ENCODE data around the gene DSG2.

DNA sequence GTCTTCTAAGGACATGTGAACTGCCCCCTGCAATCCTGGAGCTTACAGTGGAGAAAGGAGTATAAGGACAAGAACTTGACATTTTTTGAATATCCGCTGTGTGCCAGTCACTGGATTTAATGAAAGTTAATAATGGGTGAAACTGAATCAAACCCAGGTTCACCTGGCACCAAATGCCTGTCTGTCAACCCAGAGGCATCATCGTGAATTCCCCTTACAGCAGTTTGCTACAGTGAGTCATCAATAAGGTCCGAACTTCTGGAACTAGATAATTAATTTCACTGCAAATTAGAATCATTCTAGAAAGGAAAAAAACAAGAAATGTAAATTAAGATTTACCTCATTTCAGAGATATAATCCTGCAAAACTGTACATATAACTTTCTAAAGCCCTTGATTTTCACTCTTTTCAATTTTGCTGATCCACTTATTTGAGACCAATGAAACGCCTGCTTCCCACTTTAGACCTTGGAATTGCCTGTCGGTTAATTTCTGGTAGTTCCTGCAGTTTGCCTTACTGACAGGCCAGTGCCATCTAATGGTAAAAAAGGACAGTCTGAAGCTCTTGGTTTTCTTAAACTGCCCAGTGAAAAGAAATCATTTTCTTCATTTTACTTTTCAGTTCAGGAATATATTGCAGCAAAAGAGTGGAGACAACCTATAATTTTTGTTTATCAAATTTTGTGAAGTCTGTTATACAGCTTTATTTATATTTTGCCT, 8.2 kb downstream of the DSG2 start:
- TF ChIP-seq EZH2 (IDR thresholded peaks at IDR 0.05; ENCODE audit: borderline replicate concordance, insufficient read depth, low read length, poor library complexity, severe bottlenecking), result no peak
- TF ChIP-seq, protein P1, sequence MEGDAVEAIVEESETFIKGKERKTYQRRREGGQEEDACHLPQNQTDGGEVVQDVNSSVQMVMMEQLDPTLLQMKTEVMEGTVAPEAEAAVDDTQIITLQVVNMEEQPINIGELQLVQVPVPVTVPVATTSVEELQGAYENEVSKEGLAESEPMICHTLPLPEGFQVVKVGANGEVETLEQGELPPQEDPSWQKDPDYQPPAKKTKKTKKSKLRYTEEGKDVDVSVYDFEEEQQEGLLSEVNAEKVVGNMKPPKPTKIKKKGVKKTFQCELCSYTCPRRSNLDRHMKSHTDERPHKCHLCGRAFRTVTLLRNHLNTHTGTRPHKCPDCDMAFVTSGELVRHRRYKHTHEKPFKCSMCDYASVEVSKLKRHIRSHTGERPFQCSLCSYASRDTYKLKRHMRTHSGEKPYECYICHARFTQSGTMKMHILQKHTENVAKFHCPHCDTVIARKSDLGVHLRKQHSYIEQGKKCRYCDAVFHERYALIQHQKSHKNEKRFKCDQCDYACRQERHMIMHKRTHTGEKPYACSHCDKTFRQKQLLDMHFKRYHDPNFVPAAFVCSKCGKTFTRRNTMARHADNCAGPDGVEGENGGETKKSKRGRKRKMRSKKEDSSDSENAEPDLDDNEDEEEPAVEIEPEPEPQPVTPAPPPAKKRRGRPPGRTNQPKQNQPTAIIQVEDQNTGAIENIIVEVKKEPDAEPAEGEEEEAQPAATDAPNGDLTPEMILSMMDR (IDR thresholded peaks at IDR 0.05; ENCODE audit: poor library complexity, severe bottlenecking), result peak; percentile 12
- TF ChIP-seq MXI1 (conservative IDR thresholded peaks at IDR 0.05; ENCODE audit: poor library complexity, severe bottlenecking), result no peak
- no peak for TF ChIP-seq POLR2AphosphoS5 (IDR thresholded peaks at IDR 0.05)
- no peak for TF ChIP-seq SMC3 (conservative IDR thresholded peaks at IDR 0.05; ENCODE audit: poor library complexity)
- TF ChIP-seq, protein P2, sequence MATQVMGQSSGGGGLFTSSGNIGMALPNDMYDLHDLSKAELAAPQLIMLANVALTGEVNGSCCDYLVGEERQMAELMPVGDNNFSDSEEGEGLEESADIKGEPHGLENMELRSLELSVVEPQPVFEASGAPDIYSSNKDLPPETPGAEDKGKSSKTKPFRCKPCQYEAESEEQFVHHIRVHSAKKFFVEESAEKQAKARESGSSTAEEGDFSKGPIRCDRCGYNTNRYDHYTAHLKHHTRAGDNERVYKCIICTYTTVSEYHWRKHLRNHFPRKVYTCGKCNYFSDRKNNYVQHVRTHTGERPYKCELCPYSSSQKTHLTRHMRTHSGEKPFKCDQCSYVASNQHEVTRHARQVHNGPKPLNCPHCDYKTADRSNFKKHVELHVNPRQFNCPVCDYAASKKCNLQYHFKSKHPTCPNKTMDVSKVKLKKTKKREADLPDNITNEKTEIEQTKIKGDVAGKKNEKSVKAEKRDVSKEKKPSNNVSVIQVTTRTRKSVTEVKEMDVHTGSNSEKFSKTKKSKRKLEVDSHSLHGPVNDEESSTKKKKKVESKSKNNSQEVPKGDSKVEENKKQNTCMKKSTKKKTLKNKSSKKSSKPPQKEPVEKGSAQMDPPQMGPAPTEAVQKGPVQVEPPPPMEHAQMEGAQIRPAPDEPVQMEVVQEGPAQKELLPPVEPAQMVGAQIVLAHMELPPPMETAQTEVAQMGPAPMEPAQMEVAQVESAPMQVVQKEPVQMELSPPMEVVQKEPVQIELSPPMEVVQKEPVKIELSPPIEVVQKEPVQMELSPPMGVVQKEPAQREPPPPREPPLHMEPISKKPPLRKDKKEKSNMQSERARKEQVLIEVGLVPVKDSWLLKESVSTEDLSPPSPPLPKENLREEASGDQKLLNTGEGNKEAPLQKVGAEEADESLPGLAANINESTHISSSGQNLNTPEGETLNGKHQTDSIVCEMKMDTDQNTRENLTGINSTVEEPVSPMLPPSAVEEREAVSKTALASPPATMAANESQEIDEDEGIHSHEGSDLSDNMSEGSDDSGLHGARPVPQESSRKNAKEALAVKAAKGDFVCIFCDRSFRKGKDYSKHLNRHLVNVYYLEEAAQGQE (IDR thresholded peaks at IDR 0.05; ENCODE audit: borderline replicate concordance), result no peak
